HG03521 (cell line): ENCODE data around the gene SIAH2.

ENCODE experiments used
- ATAC-seq: cut with Tn5 transposase; IDR thresholded peaks from one replicate; pipeline ENCODE4 v1.9.1; 2021; ENCODE audit warnings: mild to moderate bottlenecking, moderate library complexity; ENCODE audit not compliant: unreplicated experiment

SIAH2 gene

GRCh38 chr3:150736316-150736719 is 26.7 kb downstream of the SIAH2 start:
- ATAC-seq, result no peak

DNA sequence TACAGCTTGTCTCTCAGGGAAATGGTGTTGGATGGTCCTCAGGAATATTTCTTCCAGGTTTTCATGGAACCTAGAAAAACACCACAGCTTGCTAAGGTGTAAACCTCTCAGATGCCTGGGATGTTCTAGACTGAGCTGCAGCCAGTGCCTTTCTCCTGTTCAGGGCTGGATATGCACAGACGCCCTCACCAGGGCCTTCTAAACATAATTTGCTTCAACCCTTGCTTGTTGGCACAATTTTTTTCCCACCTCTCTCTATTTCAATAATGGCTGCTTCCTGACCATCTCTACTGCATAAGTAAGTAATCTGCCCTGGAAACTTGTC is 28.2 kb downstream of the SIAH2 start:
- no peak for ATAC-seq

- no peak for ATAC-seq
Measured at GRCh38 chr3:150733936-150734794, 28.8 kb downstream of the SIAH2 start.

GRCh38 chr3:150733373-150733935 is 29.5 kb downstream of the SIAH2 start:
- ATAC-seq, result no peak

- ATAC-seq, result no peak
Measured at GRCh38 chr3:150729682-150730360, 33.1 kb downstream of the SIAH2 start.

- ATAC-seq, result no peak
Measured at GRCh38 chr3:150727653-150728502, 35.1 kb downstream of the SIAH2 start.

- no peak for ATAC-seq
Measured at GRCh38 chr3:150725548-150725947, 37.4 kb downstream of the SIAH2 start.

- ATAC-seq, result no peak
Measured at GRCh38 chr3:150723946-150724345, 39.0 kb downstream of the SIAH2 start.

DNA sequence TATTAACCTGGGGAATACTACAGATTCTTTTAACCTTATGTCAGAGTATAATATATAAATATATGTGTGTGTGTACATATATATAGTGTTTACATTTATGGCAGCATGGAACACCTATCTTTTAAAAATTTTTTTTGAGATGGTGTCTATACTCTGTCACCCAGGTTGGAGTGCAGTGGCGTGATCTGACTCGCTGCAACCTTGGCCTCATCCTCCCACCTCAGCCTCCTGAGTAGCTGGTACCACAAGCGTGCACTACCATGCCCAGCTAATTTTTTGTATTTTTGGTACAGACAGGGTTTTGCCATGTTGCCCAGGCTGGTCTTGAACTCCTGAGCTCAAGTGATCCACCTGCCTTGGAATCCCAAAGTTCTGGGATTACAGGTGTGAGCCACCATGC is 40.7 kb downstream of the SIAH2 start:
- ATAC-seq, result no peak

GRCh38 chr3:150721285-150722130 is 41.5 kb downstream of the SIAH2 start:
- ATAC-seq, result peak; percentile 74

DNA sequence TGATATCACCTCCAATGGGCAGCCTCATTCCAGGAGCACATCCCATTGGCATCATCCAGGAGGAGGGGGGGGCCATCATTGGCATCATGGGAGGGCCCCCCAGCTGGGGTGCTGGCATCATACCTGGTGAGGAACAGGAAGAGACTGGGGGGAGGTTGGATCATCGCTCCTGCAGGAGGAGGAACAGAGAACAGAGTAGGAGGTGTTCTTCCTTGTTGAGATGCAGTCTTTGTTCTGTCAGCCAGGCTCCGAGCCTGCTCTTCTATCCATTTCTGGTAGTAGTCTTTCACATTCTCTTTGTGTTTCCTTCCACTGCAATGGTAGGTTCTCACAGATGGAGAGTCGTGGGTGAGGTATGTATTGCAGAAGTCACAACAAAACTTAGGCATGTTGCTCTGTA is 42.5 kb downstream of the SIAH2 start:
- ATAC-seq, result no peak

DNA sequence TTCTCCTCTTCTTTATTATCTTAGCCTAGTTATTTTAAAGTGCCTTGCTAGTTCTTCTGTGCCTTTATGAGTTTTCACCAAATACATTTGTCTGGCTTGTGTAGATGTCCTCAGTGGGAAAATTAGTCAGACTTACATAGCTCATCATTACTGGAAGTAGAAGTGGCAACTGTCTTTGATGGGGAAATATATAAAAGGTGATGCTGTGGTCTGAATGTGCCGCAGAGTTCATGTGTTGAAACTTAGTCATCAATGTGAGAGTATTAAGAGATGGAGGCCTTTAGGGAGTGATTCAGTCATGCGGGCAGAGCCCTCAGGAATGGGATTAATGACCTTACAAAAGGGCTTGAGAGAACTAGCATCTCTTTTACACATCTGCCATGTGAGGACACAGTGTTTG is 52.9 kb downstream of the SIAH2 start:
- ATAC-seq, result no peak

DNA sequence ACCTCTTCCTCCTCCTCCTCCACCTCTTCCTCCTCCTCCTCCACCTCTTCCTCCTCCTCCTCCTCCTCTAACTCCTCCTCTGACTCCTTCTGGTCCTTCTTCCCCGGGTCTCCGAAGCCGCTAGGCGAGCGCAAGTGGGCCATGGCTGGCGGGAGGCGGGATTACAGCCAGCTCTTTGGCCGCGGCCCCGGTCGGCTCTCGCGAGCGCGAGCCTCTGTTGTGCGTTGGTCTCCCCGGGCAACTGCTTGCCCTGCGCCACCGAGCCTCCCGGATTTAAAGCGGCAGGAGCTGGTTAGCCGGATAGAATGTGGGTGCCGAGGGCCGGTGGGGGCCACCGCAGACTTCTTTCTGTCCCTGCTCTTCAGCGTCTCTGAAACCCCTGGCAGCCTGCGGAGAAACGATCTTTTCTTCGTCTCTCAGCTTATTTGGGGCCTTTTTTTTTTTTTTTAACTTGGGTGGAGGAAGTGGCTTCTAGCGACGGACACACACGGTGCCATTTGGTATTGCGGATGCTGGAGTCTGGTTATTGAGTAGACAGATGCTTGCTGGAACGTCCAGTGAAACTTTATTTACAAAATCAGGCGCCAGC is 59.1 kb downstream of the SIAH2 start, which contains the start of gene ERICH6:
TSS of gene ERICH6 (minus strand) at position 165 of the 589 bp plus-strand sequence. CDS start at position 143, 22 bp downstream.
- peak; percentile 99 for ATAC-seq

GRCh38 chr3:150703299-150703755 is 59.6 kb downstream of the SIAH2 start:
- peak; percentile 27 for ATAC-seq

DNA sequence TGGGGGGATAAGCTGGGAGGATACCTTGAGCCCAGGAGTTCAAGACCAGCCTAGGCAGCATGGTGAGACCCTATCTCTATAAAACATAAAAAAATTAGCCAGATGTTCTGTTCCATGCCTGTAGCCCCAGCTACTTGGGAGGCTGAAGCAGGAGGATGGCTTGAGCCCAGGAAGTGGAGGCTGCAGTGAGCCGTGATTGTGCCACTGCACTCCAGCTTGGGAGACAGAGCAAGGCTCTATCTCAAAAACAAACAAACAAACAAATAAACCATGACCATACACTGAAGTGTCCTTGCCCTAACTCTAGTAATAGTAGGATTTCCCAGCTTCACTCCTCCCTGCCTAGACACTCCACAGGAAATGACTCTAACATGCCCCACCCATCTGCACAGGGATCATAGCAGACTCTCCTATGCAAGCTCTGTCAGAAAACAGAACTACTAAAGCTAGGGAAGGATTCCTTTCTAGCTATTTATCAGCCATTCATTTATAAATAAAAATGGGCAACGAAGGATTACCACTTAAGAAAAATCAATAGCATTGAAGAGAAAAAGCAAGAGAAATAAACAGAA is 63.8 kb downstream of the SIAH2 start:
- ATAC-seq, result no peak

- ATAC-seq, result no peak
Measured at GRCh38 chr3:150697646-150698045, 65.3 kb downstream of the SIAH2 start.

DNA sequence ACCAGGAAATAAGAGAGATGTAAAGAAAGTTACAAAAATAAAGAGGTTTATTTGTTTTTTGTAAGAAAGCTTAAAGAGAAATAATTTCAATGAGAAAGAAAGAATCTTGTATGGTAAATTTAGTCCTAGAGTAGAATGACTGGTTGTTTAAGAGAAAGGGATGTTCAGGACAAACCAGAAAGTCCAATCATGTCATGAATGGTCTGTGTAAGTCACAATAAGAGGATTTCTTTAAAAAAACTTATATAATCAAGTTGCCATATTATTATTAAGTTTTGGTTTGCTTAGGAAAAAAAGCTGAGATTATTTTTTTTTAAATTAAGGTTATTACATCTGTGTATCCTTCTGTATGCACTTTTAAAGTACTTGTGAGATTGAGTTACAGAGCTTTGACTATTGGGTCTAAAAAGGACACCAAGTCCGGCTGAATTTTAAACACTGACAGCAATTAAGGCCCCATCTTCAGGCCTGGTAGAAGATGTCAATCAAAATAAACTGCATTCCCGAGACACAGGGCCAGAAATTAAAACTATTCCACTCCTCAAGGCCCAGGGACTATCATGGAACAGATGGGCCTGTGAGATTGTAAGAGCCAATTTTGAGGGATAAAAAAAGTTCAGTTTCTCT is 71.4 kb downstream of the SIAH2 start:
- no peak for ATAC-seq
